Right lobe of liver (tissue), 6 donors: ENCODE measurements around the gene SLX4IP. TPM values are rescaled to one million over a fixed set of nuclear protein-coding genes. Genes with fewer than 3 reads are reported as not detected.

Experiments
- ATAC-seq, 4 donors: fragments of 200-7000 bp; cut with Tn5 transposase; one replicate each; pipeline ENCODE4 v1.9.1; 2020; ENCODE audit warnings: mild to moderate bottlenecking in 4 of 4, moderate library complexity in 4 of 4
- DNase-seq, 3 donors: peaks; one replicate each; pipeline ENCODE4 v3.0.0-alpha.2; 2020
- H3K27ac ChIP-seq, 3 donors: fragments of 200-600 bp; one replicate each; pipeline ENCODE4 v1.8.0; 2022
- H3K27me3 ChIP-seq, 2 donors: fragments of 200-600 bp; one replicate each; pipeline ENCODE4 v1.8.0; 2022
- H3K36me3 ChIP-seq, 4 donors: fragments of 200-600 bp; sonication (generic) in 1 of 4; one replicate each; pipeline versions ENCODE4 v1.5.1 to v1.8.0; 2017 to 2022; ENCODE audit warnings: control low read depth in 1 of 4
- H3K4me1 ChIP-seq, 4 donors: fragments of 200-600 bp; sonication (generic) in 1 of 4; one replicate each; pipeline versions ENCODE4 v1.5.1 to v1.8.0; 2017 to 2022; ENCODE audit warnings: control low read depth in 1 of 4
- H3K4me3 ChIP-seq, 3 donors: fragments of 200-600 bp; one replicate each; pipeline ENCODE4 v1.8.0; 2022
- H3K9me3 ChIP-seq, 4 donors: fragments of 200-600 bp; sonication (generic) in 1 of 4; one replicate each; pipeline versions ENCODE4 v1.5.1 to v1.8.0; 2017 to 2022; ENCODE audit warnings: control low read depth in 1 of 4
- CTCF ChIP-seq, 4 donors: fragments of 200-600 bp in 3 of 4; fragments of 450-650 bp in 1 of 4; IDR thresholded peaks; one replicate each; pipeline versions ENCODE4 v1.5.1 to v1.8.0; 2016 to 2022; ENCODE audit warnings: antibody characterized with exemption in 4 of 4, mild to moderate bottlenecking in 2 of 4
- POLR2A ChIP-seq: fragments of 450-650 bp; IDR thresholded peaks from one replicate; pipeline ENCODE4 v1.6.1; 2017; ENCODE audit warnings: antibody characterized with exemption, mild to moderate bottlenecking
- WGBS: methylation state at CpG from one replicate; pipeline ENCODE4 v1.1.6; 2018; ENCODE audit warnings: low coverage, low lambda C conversion rate; ENCODE audit not compliant: insufficient coverage; ENCODE audit errors: missing lambda C conversion rate; 5-methylcytosine and 5-hydroxymethylcytosine counted together
- intact Hi-C, 2 donors: fragments of 100-400 bp; cut with DNase I; formaldehyde crosslinking; loops; one replicate each; pipeline versions ENCODE4 v1.11.2 to v1.14.1; 2022
- total RNA-seq, 6 experiments: library from RNA; depleted of rRNA in 2 of 6; stranded (reverse); fragments of >200 nt in 2 of 6; fragmentation: NEBNext Ultra II Directional in 3 of 6; extraction: Animal tissue kit (Norgen Biotek cat#: 25700) in 3 of 6; gene quantifications; one replicate each; pipeline versions ENCODE4 v1.1.0 to v1.2.4, GENCODE V29; 2016 to 2023
- donor health status: DM: no; HTN: yes; CAD: no.
- donor health status: DM: no; HTN: no; CAD: no.
- donor health status: DM: no; HTN: no; CAD: no.
- donor health status: DM: no; HTN: yes; CAD: no.
- donor health status: DM: no; HTN: yes; CAD: no.

Gene SLX4IP
- total RNA-seq, 6 experiments from 2014 or later, result 2.0 to 4.0 (median 3.5) TPM

- TF ChIP-seq CTCF (IDR thresholded peaks at IDR 0.05) (no peak), POLR2A (no peak)
- no peaks in the 10 kb centered on the region for H3K4me1 ChIP-seq
- no peak overlapping the region for H3K4me3 ChIP-seq
- H3K36me3 ChIP-seq, result no peaks in the 10 kb centered on the region
- DNase-seq (no peak), ATAC-seq (peak in 1 of 4 donors; percentile 54)
- no peak overlapping the region for H3K27ac ChIP-seq
- intact Hi-C loops, result no loop called here
- WGBS, result 70% methylated on average over 1 of the region's 1 CpG
- H3K27me3 ChIP-seq, result no peaks in the 10 kb centered on the region
- H3K9me3 ChIP-seq, result no peaks in the 10 kb centered on the region
Observed at GRCh38 chr20:10488534-10488933, 53.4 kb downstream of the SLX4IP start.

GRCh38 chr20:10489853-10490252 lies 54.7 kb downstream of the SLX4IP start:
- TF ChIP-seq CTCF (IDR thresholded peaks at IDR 0.05), result no peak
- TF ChIP-seq POLR2A, result no peak

GRCh38 chr20:10490257-10490656 lies 55.2 kb downstream of the SLX4IP start:
- Histone ChIP-seq H3K4me3 (no peak overlapping the region), H3K9me3 (no peaks in the 10 kb centered on the region), H3K27ac (no peak overlapping the region), H3K27me3 (no peaks in the 10 kb centered on the region), H3K36me3 (no peaks in the 10 kb centered on the region), H3K4me1 (no peaks in the 10 kb centered on the region)
- ATAC-seq (no peak), DNase-seq (no peak)
- 80% methylated on average over 2 of the region's 2 CpGs for WGBS
- TF ChIP-seq POLR2A, result no peak
- intact Hi-C loops, result no loop called here

More at GRCh38 chr20:10489853-10490252, 54.7 kb downstream of the SLX4IP start:
- no peak overlapping the region for H3K4me3 ChIP-seq
- intact Hi-C loops, result no loop called here
- 92% methylated on average over 1 of the region's 1 CpG for WGBS
- ATAC-seq (no peak), DNase-seq (no peak)
- H3K36me3 ChIP-seq, result no peaks in the 10 kb centered on the region
- H3K27me3 ChIP-seq, result no peaks in the 10 kb centered on the region
- no peaks in the 10 kb centered on the region for H3K9me3 ChIP-seq
- H3K27ac ChIP-seq, result no peak overlapping the region
- H3K4me1 ChIP-seq, result no peaks in the 10 kb centered on the region

DNA sequence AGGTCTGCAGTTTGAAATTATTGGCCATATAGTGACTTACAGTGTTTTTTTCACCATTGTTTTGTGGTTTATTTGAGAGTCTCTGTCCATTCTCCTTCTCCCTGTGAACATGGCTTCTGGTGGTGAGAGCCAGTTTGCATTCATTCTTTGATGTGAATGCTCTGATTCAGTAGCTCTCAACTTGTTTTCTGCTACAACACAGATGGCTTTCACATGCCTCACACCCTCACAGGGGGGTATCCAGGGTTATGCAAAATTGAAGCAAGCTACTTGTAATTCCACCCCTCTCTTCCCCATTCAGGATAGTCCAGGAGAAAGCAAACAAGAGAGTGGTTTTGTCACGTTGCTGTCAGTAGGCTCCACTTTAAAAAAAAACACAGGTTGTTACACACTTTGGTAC lies 55.6 kb downstream of the SLX4IP start:
- no peaks in the 10 kb centered on the region for H3K9me3 ChIP-seq
- no peak overlapping the region for H3K27ac ChIP-seq
- DNase-seq, result no peak
- H3K36me3 ChIP-seq, result no peaks in the 10 kb centered on the region
- TF ChIP-seq POLR2A (no peak), CTCF (IDR thresholded peaks at IDR 0.05) (no peak)
- no peaks in the 10 kb centered on the region for H3K27me3 ChIP-seq
- 22% methylated on average over 1 of the region's 1 CpG for WGBS
- peak in 1 of 4 donors; percentile 39 for ATAC-seq
- intact Hi-C loops, result no loop called here
- H3K4me1 ChIP-seq, result no peaks in the 10 kb centered on the region
- no peak overlapping the region for H3K4me3 ChIP-seq

GRCh38 chr20:10492065-10492464 lies 57.0 kb downstream of the SLX4IP start:
- DNase-seq, result no peak
- TF ChIP-seq POLR2A (no peak), CTCF (IDR thresholded peaks at IDR 0.05) (no peak)
- WGBS, result 79% methylated on average over 2 of the region's 2 CpGs

More at GRCh38 chr20:10492065-10492464, 57.0 kb downstream of the SLX4IP start:
- ATAC-seq, result peak in 2 of 4 donors; percentile 27 to 55
- no peaks in the 10 kb centered on the region for H3K9me3 ChIP-seq
- H3K4me1 ChIP-seq, result no peaks in the 10 kb centered on the region
- no peaks in the 10 kb centered on the region for H3K36me3 ChIP-seq
- H3K4me3 ChIP-seq, result no peak overlapping the region
- no peak overlapping the region for H3K27ac ChIP-seq
- no peaks in the 10 kb centered on the region for H3K27me3 ChIP-seq
- intact Hi-C loops, result no loop called here
